ENCODE measurements around the gene IDH3B.

- TF ChIP-seq, protein P1, sequence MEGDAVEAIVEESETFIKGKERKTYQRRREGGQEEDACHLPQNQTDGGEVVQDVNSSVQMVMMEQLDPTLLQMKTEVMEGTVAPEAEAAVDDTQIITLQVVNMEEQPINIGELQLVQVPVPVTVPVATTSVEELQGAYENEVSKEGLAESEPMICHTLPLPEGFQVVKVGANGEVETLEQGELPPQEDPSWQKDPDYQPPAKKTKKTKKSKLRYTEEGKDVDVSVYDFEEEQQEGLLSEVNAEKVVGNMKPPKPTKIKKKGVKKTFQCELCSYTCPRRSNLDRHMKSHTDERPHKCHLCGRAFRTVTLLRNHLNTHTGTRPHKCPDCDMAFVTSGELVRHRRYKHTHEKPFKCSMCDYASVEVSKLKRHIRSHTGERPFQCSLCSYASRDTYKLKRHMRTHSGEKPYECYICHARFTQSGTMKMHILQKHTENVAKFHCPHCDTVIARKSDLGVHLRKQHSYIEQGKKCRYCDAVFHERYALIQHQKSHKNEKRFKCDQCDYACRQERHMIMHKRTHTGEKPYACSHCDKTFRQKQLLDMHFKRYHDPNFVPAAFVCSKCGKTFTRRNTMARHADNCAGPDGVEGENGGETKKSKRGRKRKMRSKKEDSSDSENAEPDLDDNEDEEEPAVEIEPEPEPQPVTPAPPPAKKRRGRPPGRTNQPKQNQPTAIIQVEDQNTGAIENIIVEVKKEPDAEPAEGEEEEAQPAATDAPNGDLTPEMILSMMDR (IDR thresholded peaks at IDR 0.05 in 2 of 3, conservative IDR thresholded peaks at IDR 0.05 in 1 of 3; ENCODE audit: insufficient read depth in 2 of 3, low read depth in 1 of 3, low read length in 3 of 3): peak in 1 of 3 experiments; percentile 25; a peak in 2 of 6 replicates
- TF ChIP-seq ZBTB1 (CRISPR knock-in tag; IDR thresholded peaks at IDR 0.05; ENCODE audit: borderline replicate concordance, low read depth) (no peak), CBX8 (IDR thresholded peaks at IDR 0.05; ENCODE audit: borderline replicate concordance, extremely low read depth, low read depth, low read length, poor library complexity, severe bottlenecking) (no peak), SAFB2 (IDR thresholded peaks at IDR 0.05; ENCODE audit: borderline replicate concordance, low read depth, low read length, severe bottlenecking) (no peak), RAD51 (IDR thresholded peaks at IDR 0.05; ENCODE audit: borderline replicate concordance, low read depth) (no peak), MCM7 (IDR thresholded peaks at IDR 0.05) (no peak), EZH2 (IDR thresholded peaks at IDR 0.05; ENCODE audit: borderline replicate concordance, low read depth, low read length) (no peak), CREB1 (IDR thresholded peaks at IDR 0.05) (no peak), CREB1 (CRISPR knock-in tag; IDR thresholded peaks at IDR 0.05) (no peak), USF1 (CRISPR knock-in tag; IDR thresholded peaks at IDR 0.05) (no peak)
Measured at GRCh38 chr20:2699775-2700413, 35.9 kb upstream of the IDH3B start.

Measured in K562 (cell line).